HG03196 (cell line): ENCODE results near the gene KIF3C.
"Not testable (repeated sequence)": the region's sequence is repeated elsewhere in the genome, so short reads cannot be mapped to it uniquely, and the experiment has no call there.

Experiments used
- ATAC-seq: cut with Tn5 transposase; IDR thresholded peaks from one replicate; pipeline ENCODE4 v1.9.1; 2021; ENCODE audit not compliant: unreplicated experiment

Gene KIF3C

GRCh38 chr2:25920786-25921415, 61.4 kb downstream of the KIF3C start:
- no peak for ATAC-seq

DNA sequence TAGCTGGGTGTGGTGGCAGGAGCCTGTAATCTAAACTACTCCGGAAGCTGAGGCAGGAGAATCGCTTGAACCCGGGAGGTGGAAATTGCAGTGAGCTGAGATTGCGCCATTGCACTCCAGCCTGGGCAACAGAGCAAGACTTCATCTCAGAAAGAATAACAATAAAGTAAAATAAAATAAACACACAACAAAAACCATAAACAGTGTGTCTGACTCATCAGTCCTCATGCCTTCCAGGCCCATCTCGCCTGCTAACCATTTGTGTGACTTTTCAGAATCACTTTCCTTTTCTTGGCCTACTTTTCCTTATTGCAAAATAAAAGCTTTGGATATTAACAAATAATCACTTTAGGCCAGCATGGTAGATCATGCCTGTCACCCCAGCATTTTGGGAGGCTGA, 62.0 kb downstream of the KIF3C start:
- ATAC-seq = no peak

DNA sequence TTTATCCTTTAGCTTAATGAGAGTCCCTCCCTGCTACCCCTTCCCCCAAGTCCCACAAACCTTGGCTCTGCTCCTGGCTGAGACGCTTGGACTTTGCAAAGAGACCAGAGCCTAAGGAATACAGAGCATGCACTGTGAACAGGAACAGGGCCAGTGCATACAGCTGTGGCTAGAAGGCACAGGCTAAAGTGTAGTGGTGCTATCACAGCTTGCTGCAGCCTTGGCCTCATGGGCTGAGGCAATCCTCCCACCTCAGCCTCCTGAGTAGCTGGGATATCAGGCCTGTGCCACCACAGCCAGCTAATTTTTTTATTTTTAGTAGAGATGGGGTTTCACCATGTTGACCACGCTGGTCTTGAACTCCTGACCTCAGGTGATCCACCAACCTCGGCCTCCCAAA, 64.5 kb downstream of the KIF3C start:
- no peak for ATAC-seq

DNA sequence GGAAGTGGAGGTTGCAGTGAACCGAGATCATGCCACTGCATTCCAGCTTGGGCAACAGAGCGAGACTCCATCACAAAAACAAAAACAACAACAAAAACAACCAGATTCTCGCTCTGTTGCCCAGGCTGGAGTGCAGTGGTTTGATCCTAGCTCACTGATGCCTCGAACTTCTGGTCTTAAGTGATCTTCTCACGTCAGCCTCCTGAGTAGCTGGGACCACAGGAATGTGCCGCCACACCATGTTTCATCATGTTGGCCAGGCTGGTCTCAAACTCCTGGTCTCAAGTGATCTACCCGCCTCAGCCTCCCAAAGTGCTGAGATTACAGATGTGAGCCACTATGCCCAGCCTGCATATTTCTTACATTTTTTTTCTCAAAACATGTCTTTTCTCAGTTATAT, 64.9 kb downstream of the KIF3C start:
- not testable (repeated sequence) for ATAC-seq

DNA sequence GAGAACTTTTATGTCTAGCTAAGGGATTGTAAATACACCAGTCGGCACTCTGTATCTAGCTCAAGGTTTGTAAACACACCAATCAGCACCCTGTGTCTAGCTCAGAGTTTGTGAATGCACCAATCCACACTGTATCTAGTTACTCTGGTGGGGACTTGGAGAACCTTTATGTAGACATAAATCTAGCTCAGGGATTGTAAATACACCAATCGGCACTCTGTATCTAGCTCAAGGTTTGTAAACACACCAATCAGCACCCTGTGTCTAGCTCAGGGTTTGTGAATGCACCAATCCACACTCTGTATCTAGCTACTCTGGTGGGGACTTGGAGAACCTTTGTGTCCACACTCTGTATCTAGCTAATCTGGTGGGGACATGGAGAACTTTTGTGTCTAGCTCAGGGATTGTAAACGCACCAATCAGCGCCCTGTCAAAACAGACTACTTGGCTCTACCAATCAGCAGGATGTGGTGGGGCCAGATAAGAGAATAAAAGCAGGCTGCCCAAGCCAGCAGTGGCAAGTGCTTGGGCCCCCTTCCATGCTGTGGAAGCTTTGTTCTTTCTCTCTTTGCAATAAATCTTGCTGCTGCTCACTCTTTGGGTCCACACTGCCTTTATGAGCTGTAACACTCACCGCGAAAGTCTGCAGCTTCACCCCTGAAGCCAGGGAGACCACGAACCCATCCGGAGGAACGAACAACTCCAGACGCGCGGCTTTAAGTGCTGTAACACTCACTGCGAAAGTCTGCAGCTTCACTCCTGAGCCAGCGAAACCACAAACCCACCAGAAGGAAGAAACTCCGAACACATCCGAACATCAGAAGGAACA, 66.1 kb downstream of the KIF3C start:
- ATAC-seq = not testable (repeated sequence)

DNA sequence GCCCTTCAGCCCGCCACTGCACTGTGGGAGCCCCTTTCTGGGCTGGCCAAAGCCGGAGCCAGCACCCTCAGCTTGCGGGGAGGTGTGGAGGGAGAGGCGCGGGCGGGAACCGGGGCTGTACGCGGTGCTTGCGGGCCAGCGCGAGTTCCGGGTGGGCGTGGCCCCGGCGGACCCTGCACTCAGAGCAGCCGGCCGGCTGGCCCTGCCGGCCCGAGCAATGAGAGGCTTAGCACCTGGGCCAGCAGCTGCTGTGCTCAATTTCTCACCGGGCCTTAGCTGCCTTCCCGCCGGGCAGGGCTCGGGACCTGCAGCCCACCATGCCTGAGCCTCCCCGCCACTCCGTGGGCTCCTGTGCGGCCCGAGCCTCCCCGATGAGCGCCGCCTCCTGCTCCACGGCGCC, 66.9 kb downstream of the KIF3C start:
- not testable (repeated sequence) for ATAC-seq

DNA sequence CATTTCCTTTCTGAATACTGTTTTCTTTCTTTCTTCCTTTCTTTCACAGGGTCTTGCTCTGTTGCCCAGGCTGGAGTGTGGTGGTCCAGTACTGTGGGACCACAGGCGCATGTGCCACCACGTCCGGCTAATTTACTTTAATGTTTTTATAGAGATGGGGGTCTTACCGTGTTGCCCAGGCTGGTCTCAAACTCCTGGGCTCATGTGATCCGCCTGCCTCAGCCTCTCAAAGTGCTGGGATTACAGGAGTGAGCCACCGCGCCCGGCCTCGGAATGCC, 68.7 kb downstream of the KIF3C start:
- not testable (repeated sequence) for ATAC-seq

DNA sequence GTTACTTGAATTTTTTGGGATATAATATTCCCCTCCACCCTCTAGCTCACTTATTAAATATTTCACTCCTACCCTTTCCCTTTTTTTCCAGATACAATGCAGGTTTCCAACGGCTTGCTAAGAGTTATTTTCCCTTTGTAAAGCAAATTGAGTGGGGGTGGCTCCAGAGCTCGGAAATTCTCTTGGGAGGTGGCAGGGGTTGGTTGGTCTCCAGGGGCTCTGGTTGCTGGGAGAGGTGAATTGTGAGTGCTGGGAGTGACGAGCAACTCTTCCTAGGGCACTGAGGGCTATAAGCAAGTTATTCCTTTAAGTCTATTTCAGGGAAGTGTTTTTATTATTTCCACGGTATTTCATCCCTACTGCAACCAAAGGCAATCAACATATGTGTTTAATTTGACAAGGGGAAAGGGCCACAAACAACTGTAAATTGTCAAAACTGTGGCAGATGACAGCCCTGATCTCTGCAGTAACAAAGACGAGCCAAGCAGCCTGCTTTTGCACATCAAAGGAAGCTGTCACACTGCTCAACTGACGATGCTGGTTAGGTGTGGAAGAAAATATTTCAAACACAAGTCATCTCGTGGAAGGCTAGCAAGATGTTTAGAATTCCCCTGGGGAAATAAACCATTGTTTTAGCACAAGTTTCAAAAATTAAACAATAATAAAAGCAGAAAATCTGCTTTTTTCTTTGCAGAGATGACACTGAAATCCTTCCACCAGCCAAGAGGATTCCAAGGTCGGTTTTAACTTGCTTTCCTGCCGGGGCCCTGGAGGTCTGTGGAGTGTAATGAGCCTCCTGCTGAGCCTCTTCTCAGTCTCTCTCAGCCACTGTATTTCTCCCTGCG, 69.2 kb downstream of the KIF3C start:
- no peak for ATAC-seq

- ATAC-seq = not testable (repeated sequence)
These were observed 72.7 kb downstream of the KIF3C start for GRCh38 chr2:25909574-25909973.

- no peak for ATAC-seq
These were observed 77.2 kb downstream of the KIF3C start for GRCh38 chr2:25905126-25905525.

- no peak for ATAC-seq
These were observed 79.0 kb downstream of the KIF3C start for GRCh38 chr2:25903216-25903776.

DNA sequence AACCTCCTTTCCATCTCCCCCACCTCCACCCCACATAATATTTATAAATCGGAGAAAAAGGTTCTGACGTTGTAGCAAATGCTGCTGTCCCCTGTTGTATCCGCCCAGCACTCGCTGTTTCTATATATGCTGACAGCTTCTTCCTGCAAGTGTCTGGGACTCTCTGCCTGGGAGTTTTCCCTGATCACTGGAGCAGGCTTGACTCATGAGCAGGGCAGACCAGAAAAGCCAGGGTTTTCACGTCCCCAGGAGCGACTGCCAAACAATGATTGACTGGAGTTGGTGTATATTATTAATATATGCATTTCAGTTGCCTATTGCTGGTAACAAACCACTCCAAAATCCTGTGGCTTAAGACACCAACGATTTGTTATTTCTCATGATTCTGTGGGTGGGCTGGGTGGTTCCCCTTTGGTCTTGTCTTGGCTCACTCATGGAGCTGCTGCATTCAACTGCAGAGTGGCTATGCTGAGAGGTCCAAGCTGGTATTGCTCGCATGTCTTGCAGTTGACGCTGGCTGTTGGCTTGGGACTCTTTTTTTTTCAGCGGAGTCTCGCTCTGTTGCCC, 82.8 kb downstream of the KIF3C start:
- no peak for ATAC-seq

DNA sequence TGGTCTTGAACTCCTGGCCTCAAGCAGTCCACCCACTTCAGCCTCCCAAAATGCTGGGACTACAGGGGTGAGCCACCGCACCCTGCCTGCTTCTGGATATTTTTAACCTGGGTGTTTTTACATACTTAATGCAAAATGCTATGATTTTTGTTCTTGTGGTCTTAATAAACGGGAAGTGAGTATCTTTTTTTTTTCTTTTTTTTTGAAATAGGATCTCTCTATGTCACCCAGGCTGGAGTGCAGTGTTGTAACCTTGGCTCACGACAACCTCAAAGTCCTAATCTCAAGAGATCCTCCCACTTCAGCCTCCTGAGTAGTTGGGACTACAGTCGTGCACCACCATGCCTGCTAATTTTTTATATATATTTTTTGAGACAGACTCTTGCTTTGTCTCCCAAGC, 84.8 kb downstream of the KIF3C start:
- ATAC-seq = no peak

DNA sequence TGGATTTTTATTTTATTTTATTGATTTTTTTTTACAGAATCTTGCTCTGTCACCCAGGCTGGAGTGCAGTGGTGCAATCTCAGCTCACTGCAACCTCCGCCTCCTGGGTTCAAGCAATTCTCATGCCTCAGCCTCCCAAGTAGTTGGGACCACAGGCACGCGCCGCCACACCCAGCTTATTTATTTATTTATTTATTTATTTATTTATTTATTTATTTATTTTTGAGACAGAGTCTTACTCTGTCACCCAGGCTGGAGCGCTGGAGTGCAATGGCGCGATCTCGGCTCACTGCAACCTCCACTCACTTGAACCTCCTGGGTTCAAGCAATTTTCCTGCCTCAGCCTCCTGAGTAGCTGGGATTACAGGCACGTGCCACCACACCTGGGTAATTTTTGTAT, 86.0 kb downstream of the KIF3C start:
- not testable (repeated sequence) for ATAC-seq

DNA sequence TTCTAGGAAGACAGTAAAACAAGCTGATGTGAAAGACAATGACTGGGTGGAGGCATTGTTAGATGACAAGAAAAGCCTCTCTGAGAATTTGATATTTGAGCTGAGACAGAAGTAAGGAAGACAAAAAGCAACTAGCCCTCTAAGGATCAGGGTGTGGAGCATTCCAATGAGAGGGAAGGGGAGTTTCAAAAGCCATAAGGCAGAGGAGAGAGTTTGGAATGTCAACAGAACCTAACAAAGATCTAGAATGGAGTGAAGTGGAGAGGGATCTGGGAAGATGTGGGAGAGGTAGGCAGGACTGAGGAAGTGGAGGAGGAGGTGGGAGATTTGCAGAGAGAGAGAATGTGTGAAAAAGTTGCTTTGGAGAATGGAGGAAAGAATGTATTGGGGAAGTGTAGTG, 86.7 kb downstream of the KIF3C start:
- no peak for ATAC-seq

DNA sequence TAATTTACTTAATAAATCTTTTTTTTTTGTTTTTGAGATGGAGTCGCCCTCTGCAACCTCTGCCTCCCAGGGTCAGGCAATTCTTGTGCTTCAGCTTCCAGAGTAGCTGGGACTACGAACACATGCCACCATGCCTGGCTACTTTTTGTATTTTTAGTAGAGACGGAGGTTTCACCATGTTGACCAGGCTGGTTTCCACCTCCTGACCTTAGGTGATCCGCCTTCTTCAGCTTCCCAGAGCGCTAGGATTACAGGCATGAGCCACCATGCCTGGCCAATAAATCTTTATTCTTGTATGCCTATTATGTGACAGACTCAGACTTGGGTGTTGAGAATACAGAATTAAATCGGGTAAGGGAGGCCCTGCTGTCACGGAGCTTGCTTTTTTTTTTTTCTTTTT, 87.3 kb downstream of the KIF3C start:
- no peak for ATAC-seq

DNA sequence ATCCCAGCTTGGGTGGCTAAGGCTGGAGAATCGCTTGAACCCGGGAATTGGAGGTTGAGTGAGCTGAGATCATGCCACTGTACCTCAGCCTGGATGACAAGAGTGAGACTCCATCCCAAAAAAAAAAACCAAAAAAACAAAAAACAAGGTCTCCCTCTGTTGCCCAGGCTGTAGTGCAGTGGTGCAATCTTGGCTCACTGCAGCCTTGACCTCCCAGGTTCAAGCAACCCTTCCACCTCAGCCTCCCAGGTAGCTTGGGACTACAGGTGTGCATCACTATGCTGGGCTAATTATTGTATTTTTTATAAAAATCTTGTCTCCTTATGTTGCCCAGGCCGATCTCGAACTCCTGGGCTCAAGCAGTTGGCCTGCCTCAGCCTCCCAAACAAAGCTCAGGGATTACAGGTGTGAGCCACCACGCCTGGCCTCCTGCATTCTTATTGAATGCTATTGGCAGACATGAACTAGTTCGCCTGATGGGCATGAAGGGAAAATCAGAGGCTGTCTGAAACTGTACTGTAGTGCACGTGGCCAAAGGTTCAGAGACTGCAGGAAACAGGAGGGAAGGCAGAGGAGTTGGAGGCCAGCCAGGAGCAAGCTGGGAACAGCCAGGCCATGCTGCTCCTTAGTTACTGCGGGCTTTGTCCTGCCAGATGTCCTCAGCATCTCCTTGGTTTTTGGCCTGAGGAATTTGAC, 88.0 kb downstream of the KIF3C start:
- ATAC-seq = no peak

- ATAC-seq = no peak
These were observed 90.6 kb downstream of the KIF3C start for GRCh38 chr2:25891672-25892071.

DNA sequence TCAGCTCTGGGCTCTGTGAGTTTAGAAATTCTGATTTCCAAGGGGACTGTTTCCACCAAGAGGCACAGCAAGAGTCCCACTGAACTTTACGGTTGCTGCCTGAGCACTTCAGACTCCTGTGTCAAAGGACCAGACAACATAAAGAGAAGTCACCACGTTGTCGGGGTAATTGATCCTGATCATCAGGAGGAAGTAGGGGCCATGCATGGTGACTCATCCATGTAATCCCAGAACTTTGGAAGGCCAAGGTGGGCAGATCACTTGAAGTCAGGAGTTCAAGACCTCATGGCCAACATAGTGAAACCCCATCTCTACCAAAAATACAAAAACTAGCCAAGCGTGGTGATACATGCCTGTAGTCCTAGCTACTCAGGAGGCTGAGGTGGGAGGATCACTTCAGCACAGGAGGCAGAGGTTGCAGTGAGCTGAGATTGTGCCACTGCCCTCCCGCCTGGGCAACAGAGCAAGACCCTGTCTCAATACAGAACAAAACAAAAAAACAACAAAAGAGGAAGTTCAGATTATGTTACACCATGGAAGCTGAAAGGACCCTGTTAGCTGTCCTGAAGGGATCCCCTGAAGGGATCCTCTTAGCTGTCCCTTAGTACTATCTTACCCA, 94.6 kb downstream of the KIF3C start:
- ATAC-seq = no peak

DNA sequence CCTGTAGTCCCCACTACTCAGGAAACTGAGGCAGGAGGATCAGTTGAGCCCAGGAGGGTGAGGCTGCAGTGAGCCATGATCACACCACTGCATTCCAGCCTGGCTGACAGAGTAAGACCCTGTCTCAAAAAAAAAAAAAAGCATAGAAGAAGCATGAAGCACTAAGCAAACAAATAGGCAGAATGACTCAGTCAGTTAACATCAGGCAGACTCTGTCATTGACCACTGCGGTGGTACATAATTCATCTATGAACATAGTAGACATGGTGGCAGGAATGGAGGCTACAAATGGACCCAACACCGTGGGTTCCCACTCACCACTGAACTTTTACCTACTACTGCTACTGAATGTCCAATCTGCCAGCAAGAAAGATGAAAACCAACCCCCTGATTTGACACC, 96.4 kb downstream of the KIF3C start:
- ATAC-seq = no peak
